ENCODE data around the gene IKBKE.

The IKBKE gene

DNA sequence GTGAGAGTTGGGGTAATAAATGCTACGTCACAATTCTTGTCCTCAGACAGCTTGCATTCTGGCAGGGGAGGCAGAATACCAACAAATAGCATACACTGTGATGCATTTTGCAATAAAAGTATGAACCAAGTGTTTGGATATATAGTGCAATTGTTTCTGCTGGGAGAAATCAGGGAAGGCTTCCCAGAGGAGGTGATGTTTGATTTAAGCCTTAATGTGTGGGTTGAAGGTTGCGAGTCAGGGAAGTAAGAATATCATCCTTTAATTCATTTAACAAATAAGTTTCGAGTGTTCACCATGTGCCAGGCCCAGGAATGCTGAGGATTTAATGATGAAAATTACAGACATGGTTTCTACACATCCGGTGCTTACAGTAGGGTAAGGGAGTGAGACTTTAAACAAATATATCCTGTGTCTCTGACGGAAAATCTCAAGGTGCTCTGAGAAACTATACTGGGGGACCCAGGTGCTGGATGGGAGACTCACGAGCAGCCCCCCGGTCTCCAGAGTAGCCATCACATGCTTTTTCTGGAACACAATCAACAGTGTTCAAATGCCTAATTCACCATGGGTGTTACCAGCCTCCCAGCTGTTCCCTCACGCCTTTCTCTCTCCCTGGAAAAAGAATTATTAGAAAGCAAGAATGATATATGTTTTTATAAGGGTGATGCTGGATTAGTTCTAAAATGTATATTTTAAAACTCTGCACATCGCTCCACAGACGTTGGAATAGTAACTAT lies 68.8 kb downstream of the IKBKE start:
- Histone ChIP-seq H3F3A (ENCODE audit: low read depth) (no peaks in the 10 kb centered on the region), H3K27me3 (ENCODE audit: insufficient read depth, low read length, poor library complexity, severe bottlenecking) (no peaks in the 10 kb centered on the region), H2AFZ (ENCODE audit: low read length) (no peak overlapping the region), H3K9ac (ENCODE audit: low read depth, low read length, poor library complexity, severe bottlenecking) (no peak overlapping the region), H3K4me1 (ENCODE audit: insufficient read depth, low read length, poor library complexity, severe bottlenecking) (no peaks in the 10 kb centered on the region), H3K9me2 (replicated peaks; ENCODE audit: low read depth, low read length) (no peaks in the 10 kb centered on the region), H3K79me2 (ENCODE audit: insufficient read depth, low read length) (no peaks in the 10 kb centered on the region), H3K4me3 (ENCODE audit: low read length, poor library complexity, severe bottlenecking) (no peak overlapping the region), H3K36me3 (ENCODE audit: insufficient read depth, low read length) (no peaks in the 10 kb centered on the region), H4K20me1 (ENCODE audit: insufficient read depth, low read length, poor library complexity, severe bottlenecking) (no peaks in the 10 kb centered on the region), H3K9me3 (ENCODE audit: insufficient read depth, low read depth, low read length) (no peaks in the 10 kb centered on the region), H3K4me2 (ENCODE audit: low read depth, low read length, poor library complexity, severe bottlenecking) (no peak overlapping the region)
- no peak for TF ChIP-seq EZH2phosphoT487 (IDR thresholded peaks at IDR 0.05; ENCODE audit: borderline replicate concordance)
- TF ChIP-seq, protein P1, sequence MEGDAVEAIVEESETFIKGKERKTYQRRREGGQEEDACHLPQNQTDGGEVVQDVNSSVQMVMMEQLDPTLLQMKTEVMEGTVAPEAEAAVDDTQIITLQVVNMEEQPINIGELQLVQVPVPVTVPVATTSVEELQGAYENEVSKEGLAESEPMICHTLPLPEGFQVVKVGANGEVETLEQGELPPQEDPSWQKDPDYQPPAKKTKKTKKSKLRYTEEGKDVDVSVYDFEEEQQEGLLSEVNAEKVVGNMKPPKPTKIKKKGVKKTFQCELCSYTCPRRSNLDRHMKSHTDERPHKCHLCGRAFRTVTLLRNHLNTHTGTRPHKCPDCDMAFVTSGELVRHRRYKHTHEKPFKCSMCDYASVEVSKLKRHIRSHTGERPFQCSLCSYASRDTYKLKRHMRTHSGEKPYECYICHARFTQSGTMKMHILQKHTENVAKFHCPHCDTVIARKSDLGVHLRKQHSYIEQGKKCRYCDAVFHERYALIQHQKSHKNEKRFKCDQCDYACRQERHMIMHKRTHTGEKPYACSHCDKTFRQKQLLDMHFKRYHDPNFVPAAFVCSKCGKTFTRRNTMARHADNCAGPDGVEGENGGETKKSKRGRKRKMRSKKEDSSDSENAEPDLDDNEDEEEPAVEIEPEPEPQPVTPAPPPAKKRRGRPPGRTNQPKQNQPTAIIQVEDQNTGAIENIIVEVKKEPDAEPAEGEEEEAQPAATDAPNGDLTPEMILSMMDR (conservative IDR thresholded peaks at IDR 0.05; ENCODE audit: low read length), result no peak

GRCh38 chr1:206540044-206540780 lies 69.9 kb downstream of the IKBKE start:
- Histone ChIP-seq H3K9me2 (replicated peaks; ENCODE audit: low read depth, low read length) (no peaks in the 10 kb centered on the region), H3K36me3 (ENCODE audit: insufficient read depth, low read length) (no peaks in the 10 kb centered on the region), H3K4me3 (ENCODE audit: low read length, poor library complexity, severe bottlenecking) (no peak overlapping the region), H3K4me2 (ENCODE audit: low read depth, low read length, poor library complexity, severe bottlenecking) (no peak overlapping the region), H3F3A (ENCODE audit: low read depth) (no peaks in the 10 kb centered on the region), H4K20me1 (ENCODE audit: insufficient read depth, low read length, poor library complexity, severe bottlenecking) (no peaks in the 10 kb centered on the region), H3K9ac (ENCODE audit: low read depth, low read length, poor library complexity, severe bottlenecking) (no peak overlapping the region), H3K79me2 (ENCODE audit: insufficient read depth, low read length) (no peaks in the 10 kb centered on the region), H3K27me3 (ENCODE audit: insufficient read depth, low read length, poor library complexity, severe bottlenecking) (no peaks in the 10 kb centered on the region), H3K4me1 (ENCODE audit: insufficient read depth, low read length, poor library complexity, severe bottlenecking) (no peaks in the 10 kb centered on the region), H3K9me3 (ENCODE audit: insufficient read depth, low read depth, low read length) (no peaks in the 10 kb centered on the region), H2AFZ (ENCODE audit: low read length) (no peak overlapping the region)
- TF ChIP-seq EZH2phosphoT487 (IDR thresholded peaks at IDR 0.05; ENCODE audit: borderline replicate concordance), result no peak

DNA sequence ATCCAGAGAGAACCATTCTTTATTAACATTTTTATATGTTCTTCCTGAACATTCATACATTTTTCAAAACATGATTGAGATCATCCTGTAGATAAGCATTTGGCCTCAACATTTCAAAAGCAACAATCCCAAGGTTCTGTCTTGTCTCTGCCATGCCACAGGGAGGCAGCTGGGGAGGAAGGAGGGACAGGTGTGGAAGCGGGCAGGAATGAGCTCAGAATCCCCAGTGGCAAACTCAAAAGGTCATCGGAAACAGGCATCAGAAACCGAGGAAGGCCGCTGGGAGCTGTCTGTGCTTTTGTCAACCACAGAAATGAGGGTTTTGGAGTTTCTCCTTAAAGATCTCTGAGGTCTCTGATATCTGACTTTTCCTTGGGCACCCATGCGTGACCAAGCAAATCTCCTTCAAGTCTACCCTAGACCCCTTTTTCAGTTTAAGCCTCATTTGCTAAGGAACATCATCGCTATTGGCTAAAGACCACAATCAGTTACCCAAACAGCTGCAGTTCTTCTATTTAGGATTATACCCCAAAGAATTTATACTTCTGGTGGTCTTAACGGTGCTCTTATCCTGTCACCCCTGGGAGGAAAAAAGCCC lies 71.1 kb downstream of the IKBKE start:
- H3K4me2 ChIP-seq (ENCODE audit: low read depth, low read length, poor library complexity, severe bottlenecking), result no peak overlapping the region
- H3K9me3 ChIP-seq (ENCODE audit: insufficient read depth, low read depth, low read length), result no peaks in the 10 kb centered on the region
- H3K4me3 ChIP-seq (ENCODE audit: low read length, poor library complexity, severe bottlenecking), result no peak overlapping the region
- no peaks in the 10 kb centered on the region for H3K9me2 ChIP-seq (replicated peaks; ENCODE audit: low read depth, low read length)
- no peaks in the 10 kb centered on the region for H3K36me3 ChIP-seq (ENCODE audit: insufficient read depth, low read length)
- H4K20me1 ChIP-seq (ENCODE audit: insufficient read depth, low read length, poor library complexity, severe bottlenecking), result no peaks in the 10 kb centered on the region
- no peak overlapping the region for H2AFZ ChIP-seq (ENCODE audit: low read length)
- no peaks in the 10 kb centered on the region for H3K27me3 ChIP-seq (ENCODE audit: insufficient read depth, low read length, poor library complexity, severe bottlenecking)
- no peaks in the 10 kb centered on the region for H3K4me1 ChIP-seq (ENCODE audit: insufficient read depth, low read length, poor library complexity, severe bottlenecking)
- H3K9ac ChIP-seq (ENCODE audit: low read depth, low read length, poor library complexity, severe bottlenecking), result no peak overlapping the region
- H3F3A ChIP-seq (ENCODE audit: low read depth), result no peaks in the 10 kb centered on the region
- H3K79me2 ChIP-seq (ENCODE audit: insufficient read depth, low read length), result no peaks in the 10 kb centered on the region
- TF ChIP-seq, protein P1 (conservative IDR thresholded peaks at IDR 0.05; ENCODE audit: low read length), result no peak
- no peak for TF ChIP-seq EZH2phosphoT487 (IDR thresholded peaks at IDR 0.05; ENCODE audit: borderline replicate concordance)
